DMS153 treated with DMSO at 0.1 percent for 48 hours (cell line): ENCODE data around the gene FAM227B.
"Not testable (repeated sequence)": the region's sequence is repeated elsewhere in the genome, so short reads cannot be mapped to it uniquely, and the experiment has no call there.

Experiments used
- DNase-seq: peaks from one replicate; lab custom pipeline; 2025; ENCODE audit not compliant: unreplicated experiment; lab: John Stamatoyannopoulos, UW

Gene FAM227B

GRCh38 chr15:49441356-49441755 lies 179.3 kb downstream of the FAM227B start:
- DNase-seq, result no peak

- DNase-seq, result no peak
Observed at GRCh38 chr15:49439678-49440395, 180.8 kb downstream of the FAM227B start.

GRCh38 chr15:49438962-49439631 lies 181.5 kb downstream of the FAM227B start:
- DNase-seq, result no peak

GRCh38 chr15:49436751-49437150 lies 183.9 kb downstream of the FAM227B start:
- DNase-seq, result no peak

GRCh38 chr15:49435174-49435573 lies 185.4 kb downstream of the FAM227B start:
- no peak for DNase-seq

- DNase-seq, result no peak
Observed at GRCh38 chr15:49430046-49430445, 190.6 kb downstream of the FAM227B start.

GRCh38 chr15:49428409-49429095 lies 192.1 kb downstream of the FAM227B start:
- DNase-seq, result no peak

GRCh38 chr15:49427372-49427771 lies 193.2 kb downstream of the FAM227B start:
- DNase-seq, result no peak

GRCh38 chr15:49424954-49425353 lies 195.7 kb downstream of the FAM227B start:
- no peak for DNase-seq

GRCh38 chr15:49423901-49424550 lies 196.6 kb downstream of the FAM227B start:
- DNase-seq, result no peak

GRCh38 chr15:49423021-49423420 lies 197.6 kb downstream of the FAM227B start, which contains the start of gene FGF7:
FGF7 (plus strand) TSS chr15:49423242; CDS start chr15:49424298, 1,056 bp downstream.
- DNase-seq, result no peak

GRCh38 chr15:49421991-49422390 lies 198.6 kb downstream of the FAM227B start:
- DNase-seq, result peak; percentile 21

- DNase-seq, result no peak
Observed at GRCh38 chr15:49418811-49419210, 201.8 kb downstream of the FAM227B start.

- no peak for DNase-seq
Observed at GRCh38 chr15:49415638-49416037, 205.0 kb downstream of the FAM227B start.

GRCh38 chr15:49415149-49415548 lies 205.5 kb downstream of the FAM227B start:
- DNase-seq, result no peak

GRCh38 chr15:49412797-49413196 lies 207.8 kb downstream of the FAM227B start:
- no peak for DNase-seq

- no peak for DNase-seq
Observed at GRCh38 chr15:49410641-49411040, 210.0 kb downstream of the FAM227B start.

GRCh38 chr15:49406352-49407118 lies 214.1 kb downstream of the FAM227B start:
- DNase-seq, result no peak

- DNase-seq, result not testable (repeated sequence)
Observed at GRCh38 chr15:49402515-49403296, 217.9 kb downstream of the FAM227B start.

GRCh38 chr15:49387471-49387870 lies 233.1 kb downstream of the FAM227B start:
- DNase-seq, result no peak
